EL (cell line): ENCODE results near the gene ITGAL.
"Not testable (repeated sequence)": the region's sequence is repeated elsewhere in the genome, so short reads cannot be mapped to it uniquely, and the experiment has no call there.

ENCODE experiments used
- DNase-seq: peaks from one replicate; pipeline ENCODE4 v3.0.0-alpha.2; 2016

ITGAL gene

GRCh38 chr16:30499284-30499683, 26.7 kb downstream of the ITGAL start:
- DNase-seq: no peak

DNA sequence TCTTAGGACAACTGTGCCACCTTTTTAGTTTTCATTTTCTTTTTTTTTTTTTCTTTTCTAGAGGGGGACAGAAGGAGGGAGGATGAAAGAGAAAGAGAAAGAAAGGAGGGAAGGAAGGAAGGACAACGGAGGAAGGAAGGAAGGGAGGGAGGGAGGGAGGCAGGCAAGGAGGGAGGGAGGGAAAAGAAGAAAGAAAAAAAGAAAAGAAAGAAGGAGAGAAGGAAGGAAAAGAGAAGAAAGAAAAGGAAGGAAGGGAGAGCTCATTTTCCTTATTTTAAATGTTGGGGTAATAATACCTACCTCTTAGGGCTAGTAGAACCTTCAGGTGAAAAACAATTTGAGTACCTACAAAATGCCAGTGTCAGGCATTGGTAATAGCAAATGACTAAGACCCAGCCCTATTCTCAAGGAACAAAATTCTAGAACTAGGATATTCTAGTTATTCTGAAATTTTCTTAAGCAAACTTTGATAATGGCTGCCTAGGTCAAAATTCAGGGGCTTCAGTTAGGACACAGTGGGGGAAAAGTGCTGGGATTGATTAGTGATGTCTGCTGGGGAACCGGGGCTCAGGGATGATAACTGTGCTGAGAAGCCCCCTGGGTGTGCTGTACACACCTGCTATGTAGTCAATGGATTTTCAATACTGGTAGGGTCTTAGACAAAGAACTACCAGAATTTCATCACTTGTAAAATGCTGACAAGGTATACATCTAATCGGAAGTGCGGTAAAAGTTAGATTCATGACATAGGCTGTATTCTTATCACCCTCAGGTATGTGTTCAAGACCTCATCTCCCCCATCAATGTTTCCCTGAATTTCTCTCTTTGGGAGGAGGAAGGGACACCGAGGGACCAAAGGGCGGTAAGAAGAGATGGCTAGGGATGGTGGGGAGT, 31.1 kb downstream of the ITGAL start:
- no peak for DNase-seq

GRCh38 chr16:30509081-30509765, 36.7 kb downstream of the ITGAL start:
- no peak for DNase-seq

GRCh38 chr16:30510376-30510938, 37.9 kb downstream of the ITGAL start:
- DNase-seq: no peak

DNA sequence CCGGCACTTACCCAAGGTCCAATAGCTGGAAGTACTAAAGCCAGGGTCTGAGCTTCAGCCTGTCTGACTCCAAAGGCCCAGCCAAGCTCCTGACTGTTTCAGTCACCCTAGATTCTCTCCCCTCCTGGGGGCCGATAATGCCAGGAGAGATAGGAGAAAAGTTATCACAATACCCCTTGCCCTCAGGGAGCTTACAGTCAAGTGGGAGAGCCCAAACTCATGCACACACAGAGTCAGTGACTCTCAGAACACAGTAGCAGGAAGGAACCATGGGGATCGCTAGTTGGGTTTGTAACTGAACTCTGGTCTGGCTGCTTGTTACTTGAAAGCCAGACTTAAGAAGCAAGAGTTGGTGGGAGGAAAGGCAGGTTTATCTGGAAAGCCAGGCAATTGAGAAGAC, 39.0 kb downstream of the ITGAL start:
- DNase-seq: no peak

- no peak for DNase-seq
Observed at GRCh38 chr16:30515275-30515674, 42.7 kb downstream of the ITGAL start.

DNA sequence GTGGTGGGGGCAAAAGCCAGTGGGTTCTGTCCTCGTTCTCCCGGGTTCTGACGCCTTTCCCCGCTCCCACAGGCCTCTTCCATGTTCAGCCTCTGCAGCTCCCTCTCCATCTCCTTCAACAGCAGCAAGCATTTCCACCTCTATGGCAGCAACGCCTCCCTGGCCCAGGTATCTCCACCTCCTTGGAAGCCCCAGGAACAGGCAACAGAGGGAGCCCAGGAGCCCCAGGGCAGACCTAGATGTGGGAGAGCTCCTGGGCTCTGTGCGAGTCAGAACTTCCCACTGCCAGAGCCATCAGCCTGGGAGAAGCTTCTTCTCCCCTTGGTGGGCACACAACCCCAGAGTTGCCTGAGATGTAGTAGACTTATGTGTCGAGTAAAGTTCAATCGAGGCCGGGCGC, 46.0 kb downstream of the ITGAL start:
- no peak for DNase-seq

DNA sequence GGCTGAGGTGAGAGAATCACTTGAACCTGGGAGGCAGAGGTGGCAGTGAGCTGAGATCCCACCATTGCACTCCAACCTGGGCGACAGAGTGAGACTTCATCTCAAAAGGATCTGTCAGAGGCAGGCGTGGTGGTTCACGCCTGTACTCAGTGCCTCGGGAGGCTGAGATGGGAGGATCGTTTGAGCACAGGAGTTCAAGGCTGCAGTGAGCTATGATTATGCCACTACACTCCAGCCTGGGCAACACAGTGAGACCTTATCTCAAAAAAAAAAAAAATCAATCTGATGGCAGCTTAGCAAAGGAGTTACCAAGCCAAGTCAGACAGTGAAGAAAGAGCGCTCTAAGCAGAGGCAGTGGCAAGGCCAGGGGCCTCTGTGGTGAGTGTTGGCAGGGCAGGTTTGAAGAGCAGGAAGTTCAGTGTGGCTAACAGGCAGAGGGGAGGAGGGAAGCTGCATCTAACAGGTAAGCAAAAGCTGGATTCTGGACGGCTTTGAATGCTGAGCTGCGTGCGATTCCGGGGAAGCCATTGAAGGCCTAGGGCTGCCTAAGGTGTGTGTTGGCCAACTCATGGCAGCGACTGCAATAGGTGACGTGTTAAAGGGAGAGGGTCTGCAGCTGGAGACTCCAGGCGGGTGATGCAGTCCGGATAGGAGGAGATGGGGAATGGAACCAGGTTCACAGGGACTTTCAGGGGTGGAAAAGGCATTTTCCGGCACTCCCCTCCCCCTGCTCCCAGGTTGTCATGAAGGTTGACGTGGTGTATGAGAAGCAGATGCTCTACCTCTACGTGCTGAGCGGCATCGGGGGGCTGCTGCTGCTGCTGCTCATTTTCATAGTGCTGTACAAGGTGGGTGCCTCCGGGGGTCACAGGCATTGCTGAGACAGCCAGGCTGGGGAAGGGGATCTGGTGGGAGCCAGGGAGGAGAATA, 46.8 kb downstream of the ITGAL start:
- no peak for DNase-seq

- DNase-seq: no peak
Observed at GRCh38 chr16:30521476-30521872, 48.9 kb downstream of the ITGAL start.

GRCh38 chr16:30521873-30522641, 49.5 kb downstream of the ITGAL start:
- DNase-seq: no peak

GRCh38 chr16:30522702-30523463, 50.3 kb downstream of the ITGAL start:
- not testable (repeated sequence) for DNase-seq

DNA sequence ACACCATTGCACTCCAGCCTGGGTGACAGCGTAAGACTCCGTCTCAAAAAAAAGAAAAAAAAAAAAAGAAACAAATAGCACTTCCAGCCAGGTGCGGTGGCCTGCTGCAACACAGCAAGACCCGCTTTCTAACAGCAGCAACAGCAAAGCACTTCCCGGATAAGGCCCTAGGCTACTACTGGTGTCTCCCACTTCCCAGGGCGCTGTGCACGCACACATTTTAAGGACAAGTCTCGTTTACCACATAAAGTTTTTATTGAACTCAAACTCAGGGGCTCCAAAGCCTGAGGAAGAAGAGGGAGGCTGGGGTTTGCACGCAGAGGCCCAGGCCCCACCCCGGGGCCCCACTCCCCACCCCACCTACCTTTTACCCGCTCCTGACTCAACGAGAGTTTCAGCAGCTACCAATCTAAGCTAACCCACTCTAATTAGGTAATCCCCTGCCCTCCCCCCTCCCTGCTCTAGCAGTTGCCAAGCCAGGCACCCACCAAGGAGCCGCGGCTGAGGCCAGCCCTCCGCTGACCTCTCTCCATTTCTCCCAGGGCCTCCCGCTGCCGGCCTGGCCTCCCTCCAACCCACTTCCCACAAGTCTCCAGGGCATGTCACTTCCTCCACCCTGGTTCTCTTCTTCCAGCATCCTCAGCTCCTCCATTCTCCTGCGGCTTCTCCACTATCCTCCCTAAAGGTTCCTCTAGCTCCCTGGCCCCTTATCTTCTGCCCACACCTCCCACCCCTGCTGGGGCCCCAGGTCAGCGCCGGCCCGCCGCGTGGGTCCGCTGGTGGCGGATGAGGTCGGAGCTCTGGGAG, 51.4 kb downstream of the ITGAL start:
- DNase-seq: no peak

- no peak for DNase-seq
Observed at GRCh38 chr16:30524575-30525568, 52.3 kb downstream of the ITGAL start.

DNA sequence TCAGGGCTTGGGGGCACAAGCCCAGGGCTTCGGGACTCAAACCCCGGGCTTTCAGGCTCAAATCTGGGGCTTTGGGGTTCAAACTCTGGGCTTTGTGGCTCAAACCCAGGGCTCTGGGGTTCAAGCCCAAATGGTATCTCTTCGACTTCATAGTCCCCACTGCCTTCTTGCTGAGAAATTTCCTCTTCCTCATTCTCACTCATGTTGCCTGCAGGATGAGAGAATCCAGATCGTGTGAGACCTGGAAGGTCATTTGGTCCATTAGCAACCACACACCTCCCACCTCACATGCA, 53.2 kb downstream of the ITGAL start:
- no peak for DNase-seq

GRCh38 chr16:30526137-30526822, 53.7 kb downstream of the ITGAL start, which contains the start of gene ZNF768:
TSS of gene ZNF768 (minus strand) at chr16:30526566. CDS start at chr16:30526413, 153 bp downstream.
- peak; percentile 60 for DNase-seq

GRCh38 chr16:30526823-30527634, 54.5 kb downstream of the ITGAL start:
- peak; percentile 99 for DNase-seq

GRCh38 chr16:30527635-30528178, 55.2 kb downstream of the ITGAL start:
- no peak for DNase-seq
